CD4-positive, alpha-beta T cell treated with Interleukin-1 beta for 1 hour (primary cell): ENCODE results near the gene SYTL3.

Experiments used
- DNase-seq, 2 donors: peaks; one replicate each; pipeline ENCODE4 v3.0.0-alpha.2; 2020 to 2022

Gene SYTL3

DNA sequence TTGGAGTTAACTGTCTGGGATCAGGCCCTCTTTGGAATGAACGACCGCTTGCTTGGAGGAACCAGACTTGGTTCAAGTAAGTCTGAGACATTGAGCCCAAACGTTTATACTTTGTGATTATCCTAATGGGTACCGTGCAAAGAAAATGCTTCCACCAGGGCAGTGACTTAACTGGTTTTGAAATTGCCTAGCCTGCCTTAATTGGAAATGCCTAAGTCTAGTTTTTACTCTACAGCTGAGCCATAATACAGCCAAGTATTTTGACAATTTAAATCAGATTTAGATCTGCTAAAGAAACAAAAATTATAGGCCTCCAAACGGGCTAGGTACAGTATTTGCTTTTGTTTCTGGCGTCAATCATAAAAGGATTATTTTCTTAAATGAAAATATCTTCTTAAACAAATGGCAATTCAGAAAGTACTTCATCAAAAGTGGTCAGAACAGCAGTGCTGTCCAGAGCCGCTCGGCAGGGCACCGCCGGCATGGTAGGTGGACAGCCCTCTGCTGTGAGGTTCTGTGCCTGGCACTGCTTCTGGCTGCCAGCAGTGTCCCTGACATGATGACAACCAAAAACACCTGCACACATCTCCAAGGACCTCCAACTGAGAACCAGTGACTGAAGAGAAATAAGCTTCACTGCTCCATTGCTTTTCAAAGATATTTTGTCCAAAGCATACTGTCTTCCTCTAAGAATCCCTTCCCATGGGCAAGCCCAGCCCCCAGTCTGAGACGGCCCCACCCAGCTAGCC is 113.8 kb downstream of the SYTL3 start:
- DNase-seq, result peak in 1 of 2 donors; percentile 29

GRCh38 chr6:158764183-158764849 is 114.5 kb downstream of the SYTL3 start:
- peak in 1 of 2 donors; percentile 16 for DNase-seq

DNA sequence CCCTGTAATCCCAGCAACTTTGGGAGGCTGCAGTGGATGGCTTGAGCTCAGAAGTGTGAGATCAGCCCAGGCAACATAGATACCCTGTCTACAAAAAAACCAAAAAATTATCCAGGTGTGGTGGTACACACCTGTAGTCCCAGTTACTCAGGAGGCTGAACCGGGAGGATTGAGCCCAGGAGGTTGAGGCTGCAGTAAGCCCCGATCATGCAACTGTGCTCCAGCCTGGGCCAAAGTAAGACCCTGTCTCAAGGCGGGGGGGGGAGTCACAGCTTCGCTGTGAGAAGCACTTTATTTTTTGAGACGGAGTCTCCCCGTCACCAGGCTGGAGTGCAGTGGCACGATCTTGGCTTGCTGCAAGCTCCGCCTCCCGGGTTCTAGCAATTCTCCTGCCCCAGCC is 115.1 kb downstream of the SYTL3 start:
- DNase-seq, result peak in 1 of 2 donors; percentile 21

GRCh38 chr6:158765499-158766068 is 115.7 kb downstream of the SYTL3 start:
- DNase-seq, result peak in 1 of 2 donors; percentile 19

DNA sequence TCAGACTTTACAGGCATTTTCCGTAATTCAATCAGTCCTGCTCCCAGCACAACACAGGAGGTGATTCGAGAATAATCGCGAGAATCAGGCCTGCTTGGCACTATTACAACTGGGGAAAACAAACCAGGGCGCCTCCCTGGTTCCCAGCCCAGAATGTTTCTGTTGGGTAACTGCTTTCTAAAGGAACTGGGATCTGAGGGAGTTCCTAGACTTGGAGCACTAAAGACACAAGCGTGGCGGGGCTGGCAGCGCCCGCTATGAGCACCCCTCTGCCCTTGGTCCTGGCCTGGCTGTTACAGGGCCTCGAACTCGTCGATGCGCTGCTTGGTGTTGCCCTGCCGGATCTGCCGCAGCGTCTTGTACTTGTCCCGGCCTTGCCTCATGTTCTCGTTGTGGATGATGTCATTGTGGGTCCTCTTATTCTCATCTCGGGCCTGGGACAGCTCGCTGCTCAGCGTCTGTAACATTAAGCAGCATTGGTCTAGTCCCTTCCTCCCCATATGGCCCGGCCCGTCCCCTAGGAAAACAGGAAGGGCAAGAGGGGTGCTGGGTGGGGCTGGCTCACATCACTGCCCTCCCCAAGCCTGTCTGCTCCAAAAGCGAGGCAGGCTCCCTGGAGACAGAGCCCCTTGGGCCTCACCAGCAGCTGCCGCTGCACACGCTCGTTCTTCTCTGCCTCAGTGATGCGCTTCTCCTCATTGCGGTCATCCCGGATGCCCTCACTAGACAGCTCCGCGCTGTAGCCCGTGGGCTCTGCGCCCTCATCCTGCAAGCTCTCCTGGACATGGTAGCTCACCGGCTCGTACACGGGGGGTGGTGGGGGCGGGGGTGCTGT is 117.0 kb downstream of the SYTL3 start:
- peak in 1 of 2 donors; percentile 15 for DNase-seq

GRCh38 chr6:158767709-158768108 is 117.9 kb downstream of the SYTL3 start:
- peak in 1 of 2 donors; percentile 8 for DNase-seq

DNA sequence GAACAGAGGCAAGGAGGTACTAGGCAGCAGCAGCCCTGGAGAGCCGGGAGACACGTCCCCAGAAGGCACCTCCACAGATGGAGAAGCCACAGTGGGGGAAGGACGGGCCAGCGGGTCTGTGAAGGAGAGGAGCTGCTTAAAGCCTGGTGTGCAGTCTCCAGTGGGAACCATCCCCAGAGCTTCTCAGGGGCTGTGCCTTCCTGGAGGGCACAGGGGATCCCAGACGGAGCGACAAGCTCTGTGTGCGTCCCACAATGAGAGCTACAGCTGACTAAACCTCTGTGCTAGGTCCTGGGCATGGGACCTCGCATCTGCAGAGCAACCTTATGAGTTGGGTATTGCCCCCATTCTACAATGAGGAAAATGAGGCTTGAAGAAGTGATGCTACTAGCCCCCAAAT is 118.6 kb downstream of the SYTL3 start:
- DNase-seq, result peak in 1 of 2 donors; percentile 10

DNA sequence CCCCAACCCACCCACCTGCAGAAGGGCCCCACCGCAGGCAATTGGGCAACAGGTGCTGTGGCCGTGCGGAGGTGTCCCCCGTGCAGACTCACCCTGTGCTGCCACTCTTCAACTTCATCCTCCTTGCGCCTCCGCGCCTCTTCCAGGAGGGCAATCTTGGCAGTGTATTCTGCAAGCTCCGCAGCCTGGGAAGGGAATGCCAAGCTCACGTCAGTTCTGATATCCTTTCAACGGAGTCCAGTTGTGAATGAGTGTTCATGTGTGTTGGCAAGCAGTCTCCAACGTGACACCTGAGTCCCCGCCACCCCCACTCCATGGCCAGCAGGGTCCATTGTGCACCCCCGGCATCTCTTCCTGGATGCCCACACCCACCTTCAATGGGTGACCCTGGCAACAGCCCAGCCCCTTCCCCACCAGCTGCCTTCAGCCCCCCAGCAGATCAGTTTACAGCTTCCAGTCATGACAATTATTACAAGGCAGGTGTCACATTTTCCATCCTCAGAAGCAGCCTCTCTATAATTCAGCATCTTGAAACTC is 119.4 kb downstream of the SYTL3 start:
- DNase-seq, result peak in 1 of 2 donors; percentile 17

DNA sequence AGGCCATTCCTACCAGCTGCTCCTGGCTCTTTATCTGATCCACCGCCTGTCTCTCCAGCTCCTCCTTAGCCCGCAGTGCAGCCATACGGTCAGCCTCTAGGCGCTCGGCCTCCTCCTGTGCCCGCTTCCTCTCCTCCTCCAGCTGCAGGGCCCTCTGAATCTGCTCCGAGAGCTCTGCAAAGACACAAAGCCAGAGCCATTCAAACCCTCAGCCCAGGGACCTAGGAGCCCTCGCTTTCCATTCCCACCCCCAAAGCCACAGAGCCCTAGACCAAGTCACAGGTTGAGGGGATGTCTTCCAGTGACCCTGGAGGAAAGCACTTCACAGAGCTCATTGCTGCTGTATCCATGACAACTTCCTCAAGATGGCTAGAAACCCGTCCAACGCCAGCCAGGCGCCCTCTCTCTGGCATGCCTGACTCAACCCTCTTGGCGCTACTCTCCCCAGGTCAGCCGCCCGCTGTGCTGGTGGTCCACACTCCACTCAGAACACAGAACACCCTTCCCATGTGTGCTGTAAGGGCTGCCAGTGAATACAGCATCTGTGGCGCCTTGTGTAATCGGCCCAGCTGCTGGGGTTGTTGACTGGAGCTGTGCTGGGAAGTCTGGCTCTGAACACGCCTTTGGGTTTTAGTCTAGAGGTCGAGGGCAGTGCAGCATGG is 120.0 kb downstream of the SYTL3 start:
- peak in 1 of 2 donors; percentile 11 for DNase-seq

- peak in 1 of 2 donors; percentile 25 for DNase-seq
Measured at GRCh38 chr6:158770533-158771330, 120.9 kb downstream of the SYTL3 start.

GRCh38 chr6:158771399-158772152 is 121.7 kb downstream of the SYTL3 start:
- DNase-seq, result peak in 1 of 2 donors; percentile 17

GRCh38 chr6:158772172-158772571 is 122.3 kb downstream of the SYTL3 start:
- DNase-seq, result peak in 1 of 2 donors; percentile 23

- peak in 1 of 2 donors; percentile 39 for DNase-seq
Measured at GRCh38 chr6:158772851-158773371, 123.1 kb downstream of the SYTL3 start.

DNA sequence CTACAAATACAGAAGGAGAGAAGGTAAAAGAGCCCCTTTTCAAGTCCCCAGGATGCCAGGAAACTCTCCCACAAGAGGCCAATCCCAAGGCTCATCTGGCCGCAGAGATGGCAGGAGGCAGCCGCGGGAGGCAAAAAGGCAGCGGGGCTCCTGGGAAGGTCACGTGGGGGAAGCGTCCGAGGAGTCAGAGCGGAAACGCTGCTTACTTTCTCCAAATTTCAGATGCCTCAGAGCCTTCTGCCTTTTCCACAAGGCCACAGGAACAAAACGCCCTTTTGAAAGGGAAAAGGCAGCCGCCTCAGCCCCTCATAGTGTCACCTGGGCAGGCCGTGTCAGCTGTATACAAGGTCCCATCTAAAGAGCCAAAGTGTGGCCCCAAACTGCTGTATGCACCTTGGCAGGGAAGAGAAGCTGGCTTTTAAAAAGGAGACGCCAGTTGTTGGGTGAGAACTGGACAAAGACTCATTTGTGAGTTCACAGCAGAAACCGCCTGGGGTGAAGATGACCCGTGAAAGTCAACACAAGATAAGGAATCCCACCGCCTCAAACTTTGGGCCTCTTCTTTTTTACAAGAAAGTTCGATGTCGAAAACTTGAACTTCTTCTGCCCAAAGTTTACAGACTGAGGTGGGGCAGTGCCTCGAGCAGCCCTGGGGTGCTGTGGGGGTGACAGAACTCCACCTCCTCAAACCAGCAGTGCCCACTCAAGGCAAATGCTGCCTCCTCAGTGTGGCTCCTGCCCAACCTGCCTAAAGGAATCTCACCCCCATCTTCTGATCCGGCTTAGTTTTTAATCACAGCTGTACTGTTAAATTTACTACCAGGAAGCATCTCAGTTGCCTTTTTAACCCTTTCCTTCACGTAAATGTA is 124.0 kb downstream of the SYTL3 start:
- peak in 1 of 2 donors; percentile 26 for DNase-seq

DNA sequence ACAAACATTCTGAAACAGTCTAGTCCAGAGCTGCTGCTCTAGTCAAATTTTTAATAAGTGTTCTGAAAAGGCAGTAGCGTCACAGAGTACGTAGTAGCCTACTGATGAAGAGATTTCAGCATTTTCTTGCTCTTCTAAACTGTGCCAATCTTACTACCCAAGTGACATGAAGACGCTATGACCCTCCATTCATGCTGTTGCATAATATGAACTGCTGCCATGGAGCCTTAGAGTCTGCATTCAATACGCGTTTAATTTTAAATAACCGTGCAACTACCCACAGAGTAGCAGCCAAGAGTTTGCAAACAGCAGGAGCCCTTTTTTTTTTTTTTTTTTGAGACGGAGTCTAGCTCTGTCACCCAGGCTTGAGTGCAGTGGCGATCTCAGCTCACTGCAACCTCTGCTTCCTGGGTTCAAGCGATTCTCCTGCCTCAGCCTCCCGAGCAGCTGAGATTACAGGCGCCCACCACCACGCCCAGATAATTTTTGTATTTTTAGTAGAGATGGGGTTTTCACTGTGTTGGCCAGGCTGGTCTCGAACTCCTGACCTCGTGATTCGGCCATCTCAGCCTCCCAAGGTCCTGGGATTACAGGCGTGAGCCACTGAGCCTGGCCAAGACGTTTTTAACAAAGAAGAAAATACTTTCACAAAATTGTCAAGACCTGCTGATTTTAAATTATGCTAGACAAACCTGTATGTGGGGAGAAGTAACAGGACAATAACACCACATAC is 125.0 kb downstream of the SYTL3 start:
- DNase-seq, result peak in 1 of 2 donors; percentile 11

- DNase-seq, result no peak
Measured at GRCh38 chr6:158775832-158776231, 126.0 kb downstream of the SYTL3 start.

- no peak for DNase-seq
Measured at GRCh38 chr6:158776737-158777136, 126.9 kb downstream of the SYTL3 start.

- DNase-seq, result no peak
Measured at GRCh38 chr6:158777510-158777909, 127.7 kb downstream of the SYTL3 start.
